ENCODE measurements around the gene SDR42E1.
"Not testable (repeated sequence)": the region's sequence is repeated elsewhere in the genome, so short reads cannot be mapped to it uniquely, and the experiment has no call there.

Gene SDR42E1

GRCh38 chr16:81987706-81988105 lies 23.6 kb downstream of the SDR42E1 start:
- H3K4me1 ChIP-seq (ENCODE audit: low read depth, poor library complexity, severe bottlenecking) = no peaks in the 10 kb centered on the region

GRCh38 chr16:81987121-81987520 lies 24.1 kb downstream of the SDR42E1 start:
- Histone ChIP-seq H2AFZ (ENCODE audit: low read depth) (no peak overlapping the region), H3K27me3 (ENCODE audit: insufficient read depth, low read depth) (no peaks in the 10 kb centered on the region), H4K20me1 (ENCODE audit: insufficient read depth) (no peaks in the 10 kb centered on the region), H3K4me2 (no peak overlapping the region), H3K4me3 (IDR thresholded peaks at IDR 0.05; ENCODE audit: insufficient read depth, low read depth, low read length) (no peak overlapping the region), H3K9ac (no peak overlapping the region), H3K4me1 (ENCODE audit: low read depth, poor library complexity, severe bottlenecking) (no peaks in the 10 kb centered on the region), H3K36me3 (ENCODE audit: insufficient read depth) (no peaks in the 10 kb centered on the region), H3K27ac (no peak overlapping the region), H3K79me2 (ENCODE audit: insufficient read depth, low read depth) (no peaks in the 10 kb centered on the region)
- TF ChIP-seq CTCF (conservative IDR thresholded peaks at IDR 0.05; ENCODE audit: low read depth, low read length) = no peak

More at GRCh38 chr16:81987706-81988105, 23.6 kb downstream of the SDR42E1 start:
- Histone ChIP-seq H3K79me2 (ENCODE audit: insufficient read depth, low read depth) (no peaks in the 10 kb centered on the region), H2AFZ (ENCODE audit: low read depth) (no peak overlapping the region), H4K20me1 (ENCODE audit: insufficient read depth) (no peaks in the 10 kb centered on the region), H3K9ac (no peak overlapping the region), H3K4me3 (IDR thresholded peaks at IDR 0.05; ENCODE audit: insufficient read depth, low read depth, low read length) (no peak overlapping the region), H3K27me3 (ENCODE audit: insufficient read depth, low read depth) (no peaks in the 10 kb centered on the region), H3K36me3 (ENCODE audit: insufficient read depth) (no peaks in the 10 kb centered on the region), H3K27ac (no peak overlapping the region), H3K4me2 (no peak overlapping the region)
- no peak for TF ChIP-seq CTCF (conservative IDR thresholded peaks at IDR 0.05; ENCODE audit: low read depth, low read length)

GRCh38 chr16:81977335-81977942 lies 33.8 kb downstream of the SDR42E1 start:
- H3K9ac ChIP-seq; H3K4me1 ChIP-seq (ENCODE audit: low read depth, poor library complexity, severe bottlenecking); H4K20me1 ChIP-seq (ENCODE audit: insufficient read depth); H3K4me2 ChIP-seq; H3K27ac ChIP-seq; H2AFZ ChIP-seq (ENCODE audit: low read depth); H3K27me3 ChIP-seq (ENCODE audit: insufficient read depth, low read depth); H3K4me3 ChIP-seq (IDR thresholded peaks at IDR 0.05; ENCODE audit: insufficient read depth, low read depth, low read length); H3K36me3 ChIP-seq (ENCODE audit: insufficient read depth); H3K79me2 ChIP-seq (ENCODE audit: insufficient read depth, low read depth): not testable (repeated sequence)

- H3K4me2 ChIP-seq = no peak overlapping the region
- no peak overlapping the region for H3K27ac ChIP-seq
- H2AFZ ChIP-seq (ENCODE audit: low read depth) = no peak overlapping the region
- H3K4me1 ChIP-seq (ENCODE audit: low read depth, poor library complexity, severe bottlenecking) = no peaks in the 10 kb centered on the region
- H3K9ac ChIP-seq = no peak overlapping the region
- H3K27me3 ChIP-seq (ENCODE audit: insufficient read depth, low read depth) = no peaks in the 10 kb centered on the region
- no peaks in the 10 kb centered on the region for H3K79me2 ChIP-seq (ENCODE audit: insufficient read depth, low read depth)
- no peak for TF ChIP-seq CTCF (conservative IDR thresholded peaks at IDR 0.05; ENCODE audit: low read depth, low read length)
- H4K20me1 ChIP-seq (ENCODE audit: insufficient read depth) = no peaks in the 10 kb centered on the region
- no peak overlapping the region for H3K4me3 ChIP-seq (IDR thresholded peaks at IDR 0.05; ENCODE audit: insufficient read depth, low read depth, low read length)
- no peaks in the 10 kb centered on the region for H3K36me3 ChIP-seq (ENCODE audit: insufficient read depth)
These were observed 35.6 kb downstream of the SDR42E1 start for GRCh38 chr16:81975637-81976036.

DNA sequence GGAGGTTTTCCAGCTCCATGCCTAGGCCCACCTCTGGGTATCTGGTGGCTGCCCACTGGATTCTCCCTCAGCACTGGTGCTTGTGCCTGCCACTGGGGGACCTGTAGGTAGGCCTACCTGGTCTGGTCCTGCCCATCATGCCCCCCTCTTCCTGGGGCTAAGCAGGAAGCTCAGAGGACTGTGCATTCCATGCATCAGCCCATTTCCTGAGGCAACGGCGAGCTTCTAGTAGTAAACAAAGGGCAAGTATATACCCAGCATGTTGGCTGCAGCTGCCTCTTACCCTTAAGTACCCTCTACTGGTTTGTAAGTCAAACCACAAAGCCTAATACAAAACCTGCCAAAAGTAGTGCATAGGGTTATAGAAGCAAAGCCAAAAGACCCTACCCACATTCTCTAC lies 37.5 kb downstream of the SDR42E1 start:
- H3K79me2 ChIP-seq (ENCODE audit: insufficient read depth, low read depth) = no peaks in the 10 kb centered on the region
- no peak overlapping the region for H3K4me2 ChIP-seq
- no peaks in the 10 kb centered on the region for H3K4me1 ChIP-seq (ENCODE audit: low read depth, poor library complexity, severe bottlenecking)
- H3K27me3 ChIP-seq (ENCODE audit: insufficient read depth, low read depth) = no peaks in the 10 kb centered on the region
- TF ChIP-seq CTCF (conservative IDR thresholded peaks at IDR 0.05; ENCODE audit: low read depth, low read length) = no peak
- H4K20me1 ChIP-seq (ENCODE audit: insufficient read depth) = no peaks in the 10 kb centered on the region
- no peaks in the 10 kb centered on the region for H3K36me3 ChIP-seq (ENCODE audit: insufficient read depth)
- H3K27ac ChIP-seq = no peak overlapping the region
- no peak overlapping the region for H3K9ac ChIP-seq
- no peak overlapping the region for H3K4me3 ChIP-seq (IDR thresholded peaks at IDR 0.05; ENCODE audit: insufficient read depth, low read depth, low read length)
- no peak overlapping the region for H2AFZ ChIP-seq (ENCODE audit: low read depth)
